ENCODE data around the gene TIMM44. TPM values are rescaled to one million over a fixed set of nuclear protein-coding genes. Genes with fewer than 3 reads are reported as not detected.

Gene TIMM44
- total RNA-seq, 4 donors from 2014 or later, result 53.9 to 168 (median 94.1) TPM

DNA sequence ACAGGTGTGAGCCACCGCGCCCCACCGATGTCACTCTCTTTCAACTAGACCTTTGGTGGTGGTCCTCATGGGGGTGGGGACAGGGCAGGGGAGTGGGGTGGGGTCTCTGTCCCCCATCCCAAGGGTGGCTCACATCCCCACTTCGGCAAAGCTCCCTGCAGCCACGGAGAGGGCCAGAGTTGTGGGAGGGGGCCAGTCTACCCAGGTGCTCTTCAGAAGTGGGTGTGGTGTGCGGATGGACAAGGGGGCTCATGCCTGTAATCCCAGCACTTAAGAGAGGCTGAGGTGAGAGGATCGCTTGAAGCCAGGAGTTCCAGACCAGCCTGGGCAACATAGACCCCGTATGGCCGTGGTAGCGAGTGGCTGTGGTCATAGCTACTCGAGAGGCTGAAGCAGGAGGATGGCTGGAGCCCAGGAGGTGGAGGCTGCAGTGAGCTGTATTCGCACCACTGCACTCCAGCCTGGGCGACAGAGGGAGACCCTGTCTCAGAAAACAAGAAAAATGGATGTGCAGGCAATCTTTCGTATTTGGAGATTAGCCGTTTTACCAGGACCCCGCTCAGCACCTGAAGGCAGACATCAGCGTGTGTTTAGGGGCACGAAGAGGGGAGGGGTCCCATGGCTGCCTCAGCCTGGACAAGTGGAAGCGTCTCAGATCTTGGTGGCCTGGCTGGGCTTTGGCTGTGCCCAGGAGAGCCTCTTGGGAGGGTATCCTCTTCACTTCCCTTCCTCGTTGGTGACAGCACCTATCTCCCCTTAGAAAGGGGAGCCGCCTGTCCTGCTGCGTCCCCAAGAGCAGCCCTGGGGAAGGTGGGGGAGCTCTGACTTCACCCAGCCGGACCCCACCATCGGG, 28.0 kb downstream of the TIMM44 start:
- H3K27me3 ChIP-seq, result peaks cover 40 to 49% (median 46%) of the 10 kb centered on the region in 3 donors

DNA sequence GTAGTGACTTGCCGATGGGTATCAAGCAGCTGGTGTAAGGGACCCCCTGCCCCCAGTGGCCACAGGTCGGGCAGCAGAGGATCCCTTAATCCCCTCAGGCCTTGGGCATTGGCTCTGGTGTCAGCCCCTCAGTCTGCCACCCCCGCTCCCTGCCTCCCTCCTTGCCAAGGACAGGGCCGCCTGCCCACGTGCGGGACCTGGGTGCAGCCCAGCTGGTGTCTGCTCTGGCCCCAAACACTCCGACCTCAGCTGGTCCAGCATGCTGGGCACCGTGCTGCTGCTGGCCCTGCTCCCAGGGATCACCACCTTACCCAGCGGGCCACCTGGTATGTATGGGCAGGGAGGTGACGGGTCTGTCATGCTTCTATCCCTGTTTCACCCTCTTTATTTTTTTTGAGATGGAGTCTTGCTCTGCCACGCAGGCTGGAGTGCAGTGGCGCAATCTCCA, 28.8 kb downstream of the TIMM44 start, which contains the start of gene TGFBR3L:
Gene TGFBR3L, plus strand, starts transcription at position 233 of the 448 bp plus-strand sequence.
- no peak for TF ChIP-seq POLR2A (IDR thresholded peaks at IDR 0.05)
- TF ChIP-seq, protein P1, sequence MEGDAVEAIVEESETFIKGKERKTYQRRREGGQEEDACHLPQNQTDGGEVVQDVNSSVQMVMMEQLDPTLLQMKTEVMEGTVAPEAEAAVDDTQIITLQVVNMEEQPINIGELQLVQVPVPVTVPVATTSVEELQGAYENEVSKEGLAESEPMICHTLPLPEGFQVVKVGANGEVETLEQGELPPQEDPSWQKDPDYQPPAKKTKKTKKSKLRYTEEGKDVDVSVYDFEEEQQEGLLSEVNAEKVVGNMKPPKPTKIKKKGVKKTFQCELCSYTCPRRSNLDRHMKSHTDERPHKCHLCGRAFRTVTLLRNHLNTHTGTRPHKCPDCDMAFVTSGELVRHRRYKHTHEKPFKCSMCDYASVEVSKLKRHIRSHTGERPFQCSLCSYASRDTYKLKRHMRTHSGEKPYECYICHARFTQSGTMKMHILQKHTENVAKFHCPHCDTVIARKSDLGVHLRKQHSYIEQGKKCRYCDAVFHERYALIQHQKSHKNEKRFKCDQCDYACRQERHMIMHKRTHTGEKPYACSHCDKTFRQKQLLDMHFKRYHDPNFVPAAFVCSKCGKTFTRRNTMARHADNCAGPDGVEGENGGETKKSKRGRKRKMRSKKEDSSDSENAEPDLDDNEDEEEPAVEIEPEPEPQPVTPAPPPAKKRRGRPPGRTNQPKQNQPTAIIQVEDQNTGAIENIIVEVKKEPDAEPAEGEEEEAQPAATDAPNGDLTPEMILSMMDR (IDR thresholded peaks at IDR 0.05 in 4 of 5, conservative IDR thresholded peaks at IDR 0.05 in 1 of 5), result no peak
- ATAC-seq (no peak), DNase-seq (no peak)
- intact Hi-C loops (cut with DNase I; ENCODE audit: low total_unique reads) (no loop called here), in situ Hi-C loops (cut with MboI; ENCODE audit: low sequenced_read_pairs in 4 of 4) (no loop called here)
- Histone ChIP-seq H3K4me1 (peaks cover 8 to 21% of the 10 kb centered on the region in 2 donors), H3K27ac (no peak within 1 kb of the TSS), H3K9me3 (no peaks in the 10 kb centered on the region), H3K36me3 (peaks cover 0 to 38% of the 10 kb centered on the region in 2 donors), H3K4me3 (no peak within 1 kb of the TSS), H3K27me3 (peaks cover 40 to 46% (median 46%) of the 10 kb centered on the region in 3 donors)

More for the DNA sequence above, 28.0 kb downstream of the TIMM44 start:
- peaks cover 0 to 29% of the 10 kb centered on the region in 2 donors for H3K36me3 ChIP-seq
- no peak for ATAC-seq
- peak overlapping the region in 1 of 4 donors; percentile 42 for H3K4me3 ChIP-seq
- H3K4me1 ChIP-seq, result peaks cover 12 to 25% of the 10 kb centered on the region in 2 donors
- TF ChIP-seq, protein P1 (IDR thresholded peaks at IDR 0.05 in 4 of 5, conservative IDR thresholded peaks at IDR 0.05 in 1 of 5), result no peak
- TF ChIP-seq POLR2A (IDR thresholded peaks at IDR 0.05), result no peak
- H3K9me3 ChIP-seq, result no peaks in the 10 kb centered on the region
- in situ Hi-C loops (cut with MboI; ENCODE audit: low sequenced_read_pairs in 4 of 4), result no loop called here
- intact Hi-C loops (cut with DNase I; ENCODE audit: low total_unique reads), result no loop called here
- H3K27ac ChIP-seq, result no peak overlapping the region
- no peak for DNase-seq

DNA sequence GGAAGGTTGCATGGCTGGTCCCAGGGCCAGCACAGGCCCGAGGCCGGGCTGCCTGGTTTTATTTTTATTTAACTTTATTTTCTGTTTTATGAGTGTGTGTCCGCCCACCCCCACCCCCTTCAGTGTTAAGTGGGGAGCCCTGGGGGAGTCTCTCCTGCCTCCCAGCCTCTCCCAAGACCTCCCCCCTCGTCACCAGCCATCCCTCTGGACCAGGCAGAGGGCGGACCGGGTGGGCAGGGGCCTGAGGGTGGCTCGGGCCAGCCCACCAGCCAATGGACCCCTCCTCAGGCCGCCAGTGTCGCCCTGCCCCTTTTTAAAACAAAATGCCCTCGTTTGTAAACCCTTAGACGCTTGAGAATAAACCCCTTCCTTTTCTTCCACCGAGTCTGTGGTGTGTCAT, 29.4 kb downstream of the TIMM44 start:
- no peak overlapping the region for H3K27ac ChIP-seq
- in situ Hi-C loops (cut with MboI; ENCODE audit: low sequenced_read_pairs in 4 of 4) (no loop called here), intact Hi-C loops (cut with DNase I; ENCODE audit: low total_unique reads) (no loop called here)
- DNase-seq, result no peak
- peaks cover 7 to 20% of the 10 kb centered on the region in 2 donors for H3K4me1 ChIP-seq
- no peaks in the 10 kb centered on the region for H3K9me3 ChIP-seq
- H3K4me3 ChIP-seq, result no peak overlapping the region
- H3K36me3 ChIP-seq, result peaks cover 0 to 38% of the 10 kb centered on the region in 2 donors
- H3K27me3 ChIP-seq, result peaks cover 40 to 45% (median 43%) of the 10 kb centered on the region in 3 donors
- no peak for TF ChIP-seq POLR2A (IDR thresholded peaks at IDR 0.05)
- ATAC-seq, result no peak

DNA sequence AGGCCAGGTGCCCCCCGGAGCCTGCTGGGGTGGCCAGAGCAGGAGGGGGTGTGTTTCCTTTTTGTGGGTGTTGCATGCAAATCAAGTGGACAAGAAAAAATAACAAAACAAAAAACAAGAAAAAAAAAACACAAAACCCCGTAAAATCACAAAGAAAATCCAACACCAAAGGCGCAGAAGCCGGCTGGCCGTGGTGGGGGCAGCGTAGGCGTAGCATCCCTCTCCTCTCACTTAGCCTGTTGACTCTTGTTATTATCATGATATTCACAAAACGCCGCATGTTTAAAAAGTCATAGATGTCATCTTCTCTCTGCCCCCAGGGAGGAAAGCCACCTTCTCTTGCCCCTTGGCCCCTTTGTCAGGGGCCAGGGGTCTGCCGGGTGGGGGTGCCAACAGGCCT, 29.8 kb downstream of the TIMM44 start:
- in situ Hi-C loops (cut with MboI; ENCODE audit: low sequenced_read_pairs in 4 of 4) (no loop called here), intact Hi-C loops (cut with DNase I; ENCODE audit: low total_unique reads) (no loop called here)
- Histone ChIP-seq H3K27ac (no peak overlapping the region), H3K9me3 (no peaks in the 10 kb centered on the region), H3K36me3 (peaks cover 0 to 38% of the 10 kb centered on the region in 2 donors), H3K4me1 (peaks cover 7 to 20% of the 10 kb centered on the region in 2 donors), H3K27me3 (peaks cover 36 to 41% (median 40%) of the 10 kb centered on the region in 3 donors), H3K4me3 (no peak overlapping the region)
- TF ChIP-seq, protein P1 (IDR thresholded peaks at IDR 0.05 in 4 of 5, conservative IDR thresholded peaks at IDR 0.05 in 1 of 5), result no peak
- TF ChIP-seq POLR2A (IDR thresholded peaks at IDR 0.05), result no peak
- DNase-seq, result no peak
- no peak for ATAC-seq

All from gastrocnemius medialis (tissue), 4 donors.